Cardiac fibroblast (primary cell): ENCODE results near the gene PRR33.

Source experiments
- DNase-seq, 2 donors: peaks; one replicate each; pipeline versions ENCODE4 v3.0.0 to v3.0.0-alpha.2; 2010; ENCODE audit warnings: low read depth in 2 of 2
- H3K4me3 ChIP-seq, 2 donors: replicated peaks in 1 of 2; 1 replicate in 1 of 2; 2 replicates in 1 of 2; pipeline ENCODE4 v1.5.1; 2011; ENCODE audit warnings: low read depth in 2 of 2, low read length in 2 of 2, mild to moderate bottlenecking in 2 of 2, moderate library complexity in 1 of 2
- CTCF ChIP-seq: IDR thresholded peaks from one replicate; pipeline ENCODE4 v1.5.1; 2011; ENCODE audit warnings: low read depth, mild to moderate bottlenecking, low read length, inconsistent platforms

Gene PRR33

GRCh38 chr11:1846453-1846932, 45.2 kb downstream of the PRR33 start:
- H3K4me3 ChIP-seq = no peak overlapping the region
- no peak for DNase-seq
- TF ChIP-seq CTCF = no peak

GRCh38 chr11:1845561-1846452, 45.9 kb downstream of the PRR33 start:
- no peak overlapping the region for H3K4me3 ChIP-seq
- no peak for DNase-seq
- TF ChIP-seq CTCF = no peak

- H3K4me3 ChIP-seq = no peak overlapping the region
- no peak for TF ChIP-seq CTCF
- DNase-seq = no peak
Observed at GRCh38 chr11:1845095-1845429, 46.6 kb downstream of the PRR33 start.

GRCh38 chr11:1844221-1845094, 47.2 kb downstream of the PRR33 start:
- TF ChIP-seq CTCF = no peak
- H3K4me3 ChIP-seq = no peak overlapping the region
- peak in 1 of 2 donors; percentile 78 for DNase-seq

GRCh38 chr11:1843796-1844195, 47.9 kb downstream of the PRR33 start:
- no peak overlapping the region for H3K4me3 ChIP-seq
- no peak for TF ChIP-seq CTCF
- no peak for DNase-seq

GRCh38 chr11:1843098-1843473, 48.6 kb downstream of the PRR33 start:
- no peak for TF ChIP-seq CTCF
- H3K4me3 ChIP-seq = no peak overlapping the region

More at GRCh38 chr11:1843098-1843473, 48.6 kb downstream of the PRR33 start:
- DNase-seq = no peak
